HG03175 (cell line): Measurements from ENCODE around the gene MNX1.

Source experiments
- ATAC-seq: cut with Tn5 transposase; IDR thresholded peaks from one replicate; pipeline ENCODE4 v1.9.1; 2021; ENCODE audit warnings: mild to moderate bottlenecking, moderate library complexity; ENCODE audit not compliant: unreplicated experiment

MNX1 gene

DNA sequence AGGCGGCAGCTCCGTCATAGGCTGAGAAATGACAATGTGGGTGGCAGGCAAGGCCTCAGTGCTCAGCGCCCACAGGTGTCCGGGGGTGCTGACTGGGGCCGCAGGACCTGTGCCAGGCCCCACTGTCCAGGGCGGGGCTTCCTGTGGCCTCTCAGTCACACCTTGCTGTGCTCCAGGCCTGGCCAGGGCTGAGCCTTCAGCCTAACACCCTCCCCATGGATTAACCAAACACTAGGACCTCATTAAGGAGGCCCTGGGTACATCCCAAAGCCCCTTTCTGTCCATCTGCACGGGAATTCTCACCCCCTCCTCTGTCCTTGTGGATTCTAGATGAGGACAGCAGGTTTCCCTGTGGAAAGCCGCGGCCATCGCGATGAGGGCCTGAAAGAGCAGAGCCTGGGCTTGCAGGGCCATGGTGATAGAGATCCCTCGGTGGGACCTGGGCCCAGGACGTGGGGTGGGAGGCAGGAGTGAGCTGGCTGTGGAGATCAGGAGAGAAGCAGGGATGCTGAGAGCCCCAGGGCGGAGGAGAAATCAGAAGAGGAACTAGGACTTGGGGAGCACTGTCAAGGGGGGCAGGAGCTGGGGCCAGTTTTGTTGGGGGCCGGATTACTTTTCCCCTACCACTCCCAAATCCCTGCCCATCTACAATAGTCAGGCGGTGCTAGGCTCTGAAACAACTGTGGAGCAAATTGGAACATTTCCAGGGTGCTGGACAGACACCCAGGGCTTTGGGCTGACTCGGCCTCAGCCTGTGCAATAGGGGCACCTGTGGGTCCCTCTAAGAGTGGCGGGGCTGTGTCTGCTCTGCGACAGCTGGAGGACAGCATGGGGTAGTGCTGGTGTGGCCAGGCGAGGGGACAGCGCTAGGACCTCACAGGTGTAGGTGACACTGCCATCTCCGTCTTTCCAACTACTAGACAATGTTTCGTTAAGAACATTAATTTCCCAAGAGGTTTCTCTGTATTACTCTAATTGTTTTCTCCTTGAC lies 23.3 kb upstream of the MNX1 start:
- ATAC-seq = no peak

DNA sequence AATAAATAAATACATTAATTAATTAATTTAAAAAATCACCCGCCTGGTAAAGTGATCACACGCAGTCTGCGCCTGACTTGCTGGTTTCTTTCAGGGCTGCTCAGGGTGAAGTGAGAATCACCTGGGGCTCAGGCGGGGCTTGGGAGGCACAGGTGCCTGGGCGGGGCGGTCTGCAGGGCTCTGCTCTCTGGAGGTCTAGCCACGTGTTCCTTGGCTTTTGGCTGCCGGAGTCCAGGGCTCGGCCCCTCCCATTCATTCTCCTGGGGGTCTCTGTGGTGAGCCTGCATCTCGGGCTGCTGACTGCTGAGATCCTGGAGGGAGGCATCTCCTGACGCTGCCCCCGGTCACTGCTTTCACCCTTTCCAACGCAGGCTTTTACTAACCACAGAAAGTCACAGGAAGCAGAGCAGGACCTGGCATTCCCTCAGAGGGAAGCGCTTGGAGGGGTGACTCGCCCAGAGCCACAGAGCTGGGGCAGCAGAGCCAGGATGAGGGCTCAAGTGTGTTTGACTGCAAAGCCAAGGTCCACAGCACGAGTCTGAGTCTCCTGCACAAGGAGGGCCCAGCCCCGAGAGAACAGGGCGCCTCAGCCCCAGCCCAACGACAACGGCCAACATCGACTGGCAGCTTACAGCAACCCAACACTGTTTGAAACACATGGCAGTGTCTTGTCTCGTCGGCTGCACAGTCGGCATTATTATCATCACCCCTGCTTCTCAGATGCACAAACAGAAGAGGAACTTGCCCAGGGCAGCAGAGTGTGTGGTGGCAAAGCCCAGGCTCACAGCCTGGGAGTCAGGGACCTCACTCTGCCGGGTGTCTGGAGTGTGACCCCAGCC lies 22.4 kb upstream of the MNX1 start:
- no peak for ATAC-seq

DNA sequence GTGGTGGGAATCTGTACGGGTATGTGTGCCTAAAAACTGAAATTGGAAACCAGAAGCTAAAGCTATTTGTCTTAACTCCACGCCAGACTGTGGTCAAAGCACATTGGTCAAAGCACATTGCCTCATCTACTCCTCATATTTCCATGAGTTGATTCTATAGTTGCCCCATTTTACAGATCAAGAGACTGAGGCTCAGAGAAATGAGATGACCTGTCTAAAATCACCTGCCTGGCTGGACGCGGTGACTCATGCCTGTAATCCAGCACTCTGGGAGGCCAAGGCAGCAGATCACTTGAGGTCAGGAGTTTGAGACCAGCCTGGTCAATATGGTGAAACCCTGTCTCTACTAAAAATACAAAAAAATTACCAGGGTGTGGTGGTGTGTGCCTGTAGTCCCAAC lies 21.7 kb upstream of the MNX1 start:
- no peak for ATAC-seq

DNA sequence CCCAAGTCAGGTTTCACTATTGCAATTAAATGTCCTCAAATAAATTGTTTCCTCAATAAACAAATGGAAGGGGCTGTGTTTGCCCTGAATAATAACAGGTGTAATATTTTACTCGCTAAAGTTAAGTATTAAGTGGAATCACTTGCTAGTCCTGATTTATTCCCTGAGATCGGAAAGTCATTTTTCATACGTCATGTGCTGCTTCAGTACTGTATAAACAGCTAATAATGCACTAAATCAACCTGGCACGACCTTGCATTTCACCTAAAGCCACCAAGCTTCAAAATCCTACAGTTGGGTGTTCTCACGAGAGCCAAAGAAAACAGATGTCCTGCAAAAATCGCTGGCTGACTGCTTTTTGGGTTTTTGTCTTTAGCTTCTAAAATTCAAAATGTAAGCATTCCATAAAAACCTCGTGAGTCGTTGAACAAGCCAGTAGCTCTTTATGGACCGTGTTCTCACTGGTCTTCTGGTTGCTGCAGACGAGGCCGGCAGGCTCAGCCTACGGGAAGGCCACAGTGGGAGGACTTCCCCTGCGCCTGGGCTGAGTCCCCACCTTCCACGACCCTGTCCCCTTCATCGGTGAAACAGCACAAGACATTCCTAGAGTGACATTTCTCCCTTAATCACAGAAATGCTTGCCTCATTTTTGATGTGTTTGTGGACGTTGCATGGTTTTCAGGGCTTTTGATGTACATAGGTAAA lies 17.9 kb upstream of the MNX1 start:
- ATAC-seq = no peak

DNA sequence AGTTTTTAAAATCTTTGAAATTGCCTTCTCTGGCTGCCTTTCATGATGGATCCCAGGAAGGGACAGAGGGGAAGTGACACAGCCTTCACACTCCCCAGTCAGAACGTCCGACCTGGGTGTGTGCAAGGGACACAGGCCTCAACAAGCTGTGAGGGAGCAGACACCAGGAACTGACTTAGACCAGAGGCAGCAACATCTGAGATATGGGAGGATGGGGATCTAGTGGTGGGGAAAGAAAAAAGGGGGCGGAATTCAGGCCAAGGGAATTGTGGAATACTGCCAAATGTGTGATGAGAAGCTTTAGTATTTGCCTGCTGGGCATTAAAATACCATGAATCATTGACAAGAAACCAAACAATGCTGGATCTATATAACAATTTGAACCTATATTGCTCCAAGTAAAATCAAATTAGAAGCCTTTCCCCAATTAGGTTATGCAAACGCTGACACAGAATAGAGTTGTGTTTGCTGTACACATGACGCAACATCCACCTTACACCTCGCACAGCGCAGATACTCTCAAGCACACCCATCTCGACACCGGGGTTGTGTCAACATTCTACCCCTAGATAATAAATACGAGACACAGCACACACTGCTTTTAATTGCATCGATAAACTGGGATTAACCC lies 17.2 kb upstream of the MNX1 start:
- ATAC-seq = no peak

DNA sequence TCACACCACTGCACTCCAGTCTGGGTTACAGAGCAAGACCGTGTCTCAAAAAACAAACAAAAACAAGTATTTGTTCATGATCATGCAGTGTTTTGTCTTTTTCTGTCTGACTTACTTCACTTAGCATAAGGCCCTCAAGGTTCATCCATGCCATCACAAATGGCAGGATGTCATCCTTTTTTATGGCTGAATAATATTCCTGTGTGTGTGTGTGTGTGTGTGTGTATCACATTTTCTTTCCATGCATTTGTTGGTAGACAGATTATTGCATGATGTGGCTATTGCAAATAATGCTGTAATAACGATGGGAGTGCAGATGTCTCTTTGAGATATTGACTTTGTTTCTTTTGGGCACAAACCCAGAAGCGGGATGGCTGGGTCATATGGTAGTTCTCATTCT lies 14.3 kb upstream of the MNX1 start:
- ATAC-seq = no peak

DNA sequence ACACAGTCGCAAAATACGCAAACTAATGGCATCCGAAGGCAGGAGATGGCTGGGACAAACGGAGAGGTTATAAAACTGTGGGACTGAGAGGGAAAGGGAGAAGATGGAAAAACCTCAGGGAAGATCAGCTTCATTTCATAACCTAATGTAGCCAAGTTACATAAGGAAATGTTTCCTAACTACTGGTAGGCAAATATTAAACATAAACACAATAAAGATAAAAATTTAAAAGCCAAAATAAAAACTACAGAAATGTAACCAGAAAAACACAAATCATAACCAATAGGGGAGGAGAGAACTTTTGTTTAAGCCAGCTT lies 13.1 kb upstream of the MNX1 start:
- no peak for ATAC-seq

DNA sequence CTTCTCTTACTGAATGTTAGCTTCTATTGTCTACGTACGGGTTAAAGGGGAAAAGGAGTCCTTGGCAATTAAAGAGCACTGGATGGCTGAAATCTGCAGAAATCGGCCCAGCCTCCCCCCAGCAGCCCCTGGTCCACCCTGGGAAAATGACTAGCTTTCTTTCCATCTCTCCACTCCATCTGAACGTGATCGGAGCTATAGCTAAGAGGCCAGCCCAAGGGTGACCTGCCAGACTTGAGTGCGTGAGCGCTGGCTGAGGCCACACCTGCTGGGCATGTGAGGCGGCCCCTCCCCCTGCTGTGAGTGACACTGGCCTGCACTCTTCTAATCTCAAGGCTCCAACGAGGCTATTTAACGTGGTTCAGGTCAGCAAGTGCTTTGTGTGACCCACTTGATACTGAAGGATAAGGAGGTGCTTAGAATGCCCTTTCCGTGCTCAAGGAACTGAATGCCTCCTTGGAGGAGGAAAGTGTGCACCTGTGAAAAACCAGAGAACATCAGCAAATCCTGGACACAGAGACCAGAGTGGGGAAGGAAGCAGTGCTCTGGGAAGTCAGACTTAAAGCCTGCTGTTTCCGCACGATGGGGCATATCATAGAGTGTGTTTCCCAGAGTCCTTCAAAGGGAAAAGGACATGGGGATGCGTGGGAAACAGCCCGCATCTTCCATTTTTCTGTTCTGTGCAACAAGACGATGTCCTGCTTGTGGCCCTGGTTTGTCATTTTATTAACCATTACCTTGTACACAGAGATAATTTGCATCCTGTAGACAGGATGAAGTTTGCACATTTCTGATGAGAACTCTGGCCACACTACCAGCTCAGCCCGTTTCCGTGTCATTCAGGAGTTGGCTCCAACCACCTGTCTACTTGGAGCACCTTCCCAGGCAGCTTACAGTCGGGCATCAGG lies 12.5 kb upstream of the MNX1 start:
- peak; percentile 53 for ATAC-seq

DNA sequence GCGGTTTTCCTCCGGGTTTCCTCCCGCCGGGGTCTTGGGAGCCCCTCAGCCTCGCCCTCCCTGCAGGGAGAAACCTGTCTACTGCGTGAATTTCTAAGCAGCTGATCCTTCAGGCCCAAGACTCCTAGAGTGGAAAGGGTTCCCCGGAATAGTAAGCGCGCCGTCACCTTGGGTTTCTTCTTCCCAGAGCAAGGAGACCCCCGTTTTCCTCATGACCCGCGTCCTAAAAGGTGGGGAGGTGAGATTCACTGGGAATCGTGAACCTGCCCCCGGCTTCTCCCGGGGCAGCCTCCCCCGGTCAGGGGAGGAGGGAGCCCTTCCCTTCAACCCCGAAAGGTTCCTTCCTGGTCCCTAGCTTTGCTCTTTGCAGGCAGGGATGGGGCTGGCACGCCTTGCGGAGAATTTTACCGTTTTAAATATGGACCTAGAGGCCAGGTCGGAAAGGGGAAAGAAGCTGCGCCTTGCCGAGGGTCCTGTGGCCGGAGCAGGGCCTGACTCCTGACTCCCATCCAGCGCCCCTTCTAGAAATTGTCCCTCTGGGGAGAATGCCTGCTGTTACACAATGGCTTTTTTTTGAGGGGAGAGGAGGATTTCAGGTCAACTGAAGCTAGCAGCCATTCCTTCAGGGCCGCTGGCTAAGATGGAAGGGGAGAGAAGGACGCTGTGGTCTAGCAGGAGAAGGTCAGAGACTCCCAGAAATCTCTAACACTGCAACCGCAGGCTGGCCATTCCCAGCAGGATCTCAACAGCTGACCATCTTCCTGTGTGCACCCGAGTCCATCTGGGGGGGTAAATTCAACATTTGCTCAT lies 11.6 kb upstream of the MNX1 start:
- no peak for ATAC-seq

DNA sequence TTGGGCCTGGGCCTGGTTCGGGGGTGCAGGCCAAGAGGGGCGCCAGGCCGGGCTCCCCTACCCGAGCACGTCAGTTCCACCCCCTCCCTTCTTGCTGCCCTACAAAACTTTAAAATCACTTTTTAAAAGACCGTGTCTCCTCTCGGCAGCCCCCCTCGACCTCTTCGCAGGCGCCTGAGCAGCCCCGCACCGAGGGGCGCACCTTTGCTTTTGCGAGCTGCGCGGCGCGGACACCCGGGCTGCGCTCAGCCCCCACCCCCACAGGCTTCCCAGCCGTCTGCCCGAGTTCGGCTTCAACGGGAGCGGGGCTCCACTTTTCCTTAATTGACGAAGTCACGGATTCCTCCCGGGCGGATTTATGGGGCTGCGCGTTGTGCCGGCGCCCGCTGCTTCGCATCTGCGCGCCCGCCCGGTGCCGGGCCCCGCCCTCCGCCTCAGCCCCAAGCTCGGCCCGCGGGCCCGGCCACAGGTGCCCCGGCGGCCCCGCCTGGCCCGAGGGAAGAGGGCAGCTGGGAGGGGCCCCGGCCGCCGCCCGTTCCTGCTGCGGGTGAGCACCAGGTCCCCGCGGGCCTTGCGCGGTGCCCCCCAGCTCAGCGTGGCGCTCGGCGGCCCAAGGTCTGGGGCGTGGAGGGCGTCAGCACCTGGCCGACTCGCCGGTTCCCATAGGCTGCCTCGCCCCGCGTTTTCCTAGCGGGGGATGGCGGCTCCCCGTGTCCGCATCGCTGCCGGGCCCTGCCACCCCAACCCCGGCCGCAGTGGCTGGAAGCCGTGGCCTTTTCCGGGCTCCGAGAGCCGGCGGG lies 10.8 kb upstream of the MNX1 start:
- no peak for ATAC-seq

DNA sequence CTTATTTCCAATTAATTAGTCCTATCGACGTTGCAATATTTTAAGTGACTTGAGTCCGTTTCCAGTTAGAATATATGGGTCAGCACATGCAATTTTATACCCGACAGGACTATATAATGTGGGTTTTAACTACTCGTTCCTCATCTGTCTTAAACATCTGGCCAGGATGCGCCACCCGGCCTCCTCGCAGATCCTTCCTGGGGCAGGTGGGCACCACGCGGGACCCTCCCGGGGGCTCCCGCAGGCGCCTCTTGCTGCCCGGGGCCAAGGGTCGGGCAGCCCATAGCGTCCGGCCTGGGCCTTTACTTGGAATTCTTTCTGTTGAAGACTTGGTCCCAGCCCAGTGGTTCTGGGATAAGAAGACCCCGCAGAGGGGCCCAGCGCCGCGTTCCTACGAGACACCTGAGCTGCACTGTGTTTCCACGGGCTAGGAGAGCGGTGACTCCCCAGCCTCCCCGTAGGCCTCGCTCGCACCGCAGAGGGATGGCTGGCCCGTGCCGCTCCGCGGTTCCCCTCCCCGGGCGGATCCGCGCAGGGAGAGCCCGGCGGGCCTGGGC lies 10.1 kb upstream of the MNX1 start:
- no peak for ATAC-seq

DNA sequence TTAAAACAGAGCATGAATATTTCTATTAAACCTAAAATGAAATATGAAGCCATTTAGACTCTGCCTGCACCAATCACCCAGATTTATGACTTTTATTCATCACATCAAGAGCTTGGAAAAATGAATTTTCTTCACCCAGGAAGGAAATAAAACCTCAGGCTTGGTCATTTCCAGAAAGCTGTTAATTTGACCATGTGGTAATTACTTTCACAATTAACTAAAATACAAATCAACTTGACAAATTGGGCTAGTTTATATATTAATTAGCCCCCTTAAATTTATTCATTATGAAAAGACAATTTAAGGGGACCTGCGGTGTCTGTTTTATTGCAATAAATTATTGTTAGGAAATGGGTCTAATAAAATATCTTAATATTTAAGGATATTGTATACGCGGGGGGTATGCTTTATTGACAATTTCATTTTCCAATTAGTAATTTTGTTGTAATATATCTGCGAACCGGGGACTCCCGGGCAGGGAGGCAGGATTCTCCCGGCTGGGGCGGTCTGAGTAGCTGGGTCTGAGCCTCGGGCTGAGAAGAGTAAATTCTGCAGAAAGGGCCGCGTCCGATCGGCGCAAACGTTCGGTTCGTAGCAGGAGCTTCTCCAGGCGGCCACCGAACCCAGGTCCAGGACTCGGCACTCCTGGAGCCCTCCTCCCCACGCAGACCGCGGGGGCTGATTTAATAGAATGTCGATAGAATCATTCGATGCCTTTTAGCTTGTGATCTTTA lies 9.4 kb upstream of the MNX1 start:
- ATAC-seq = no peak

DNA sequence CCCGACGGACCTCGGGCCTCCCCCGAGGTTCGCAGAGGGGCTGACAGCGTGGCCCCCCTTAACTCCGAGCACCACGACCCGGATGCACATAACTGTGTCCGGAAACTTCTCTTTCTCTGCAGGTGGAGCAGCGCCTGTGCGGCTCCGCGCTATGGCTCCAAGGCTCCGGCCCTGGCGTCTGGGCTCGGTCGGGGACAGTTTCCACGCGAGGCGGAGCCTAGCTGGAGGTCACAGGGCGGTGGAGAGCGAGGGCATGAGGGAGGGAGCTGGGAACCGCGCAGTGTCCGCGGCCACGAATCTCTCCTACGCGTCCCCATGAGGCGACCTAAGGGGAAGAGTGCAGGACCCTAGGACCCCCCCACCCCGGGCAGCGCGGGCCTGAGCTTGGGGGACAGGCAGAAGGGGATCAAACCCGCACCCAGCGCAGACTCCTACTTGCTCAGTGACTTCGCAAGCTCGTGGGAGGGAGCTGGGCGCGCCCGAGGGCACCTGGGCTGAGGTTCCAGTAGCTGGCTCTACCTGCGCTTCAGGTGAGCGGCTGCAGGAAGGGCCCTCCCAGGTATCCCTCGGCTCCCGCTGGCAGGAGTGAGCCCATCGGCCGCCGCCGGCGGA lies 8.6 kb upstream of the MNX1 start:
- ATAC-seq = no peak

DNA sequence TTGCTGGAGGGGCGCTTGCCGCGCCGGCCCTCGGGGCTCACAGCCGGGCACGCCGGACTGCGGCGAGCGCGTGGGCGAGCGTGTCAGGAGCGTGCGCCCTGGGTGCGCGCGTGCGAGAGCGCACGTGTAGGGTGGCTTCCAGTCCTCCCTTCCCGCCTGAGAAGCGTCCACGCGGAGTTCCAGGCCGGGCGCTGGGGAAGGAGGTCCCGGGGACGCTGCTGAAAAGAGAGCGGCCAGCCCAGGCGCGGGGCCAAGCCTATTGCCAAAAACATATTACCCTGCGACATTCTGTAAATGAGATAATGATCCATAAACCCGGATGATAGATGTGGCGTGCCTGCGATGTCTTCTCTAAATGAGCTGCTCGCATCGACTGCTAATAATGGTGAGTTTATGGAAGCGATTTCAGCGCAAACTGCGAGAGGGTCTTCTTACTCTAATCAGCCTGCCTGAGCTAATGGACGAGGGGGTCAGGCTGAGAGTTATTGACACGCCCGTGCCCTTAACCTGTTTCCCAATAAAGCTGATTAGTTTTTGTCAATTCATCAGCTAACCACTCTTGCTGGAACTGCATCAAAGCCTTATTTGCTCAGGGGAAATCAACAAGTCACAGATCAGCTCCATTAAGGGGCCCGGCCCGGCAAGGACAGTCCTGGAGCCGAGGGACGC lies 8.0 kb upstream of the MNX1 start:
- no peak for ATAC-seq

DNA sequence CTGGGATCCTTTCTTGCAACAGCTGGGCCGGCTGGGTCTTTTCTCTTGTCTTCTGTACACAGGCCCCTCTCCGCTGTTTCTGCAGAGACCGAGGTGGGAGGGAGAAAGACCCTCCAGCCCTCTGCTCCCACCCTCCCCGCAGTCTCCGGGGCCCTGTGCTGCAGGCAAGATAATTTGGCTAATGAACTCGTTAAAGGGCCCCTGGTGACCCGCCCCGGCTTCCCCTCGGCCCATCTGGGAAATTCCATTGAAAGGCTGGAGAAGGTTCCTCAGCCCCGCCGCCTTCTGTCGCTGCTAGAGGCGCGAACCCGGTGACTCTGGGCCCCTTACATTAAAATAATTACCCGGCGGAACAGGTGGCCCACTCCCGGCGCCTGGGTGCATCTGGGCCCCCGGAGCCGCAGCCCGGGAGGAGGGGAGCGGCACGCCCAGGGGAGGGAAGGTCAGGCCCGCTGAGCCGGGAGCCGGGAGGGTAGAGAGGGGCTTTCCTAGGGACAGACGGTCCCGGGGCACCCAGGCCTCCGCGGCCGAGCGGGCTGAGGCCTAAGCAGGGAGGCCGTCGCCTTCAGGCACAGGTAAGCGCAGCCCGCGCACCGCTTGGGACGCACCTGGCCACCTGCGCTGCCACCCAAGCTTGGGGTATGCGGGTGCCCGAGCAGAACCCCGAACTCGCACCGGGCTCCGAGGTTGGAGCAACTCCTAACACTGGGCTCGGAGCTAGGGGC lies 7.3 kb upstream of the MNX1 start:
- ATAC-seq = no peak

DNA sequence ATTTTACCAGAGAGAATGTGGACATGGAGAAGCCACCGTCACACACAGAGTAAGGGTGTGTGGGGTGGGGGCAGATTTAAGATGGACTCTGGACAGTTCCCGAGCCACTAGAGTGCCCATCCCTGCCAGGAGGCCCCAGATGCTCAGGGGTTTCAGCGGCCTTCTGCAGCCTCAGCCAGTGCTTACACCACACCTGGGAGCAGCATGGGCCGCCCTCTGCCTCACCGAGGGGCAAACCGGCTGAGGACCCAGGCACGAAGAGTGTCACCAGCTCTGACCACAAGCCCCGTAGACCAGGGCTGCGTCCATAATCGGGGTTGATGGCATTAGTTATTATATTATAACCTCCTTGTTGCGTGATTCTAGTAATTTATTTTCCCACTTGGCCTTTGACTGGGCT lies 6.7 kb upstream of the MNX1 start:
- ATAC-seq = no peak
